Stimulated activated CD8-positive, alpha-beta memory T cell treated with anti-CD3 and anti-CD28 coated beads, Interleukin-4, amount 100 ng/mL, for 4 hours (primary cell): Measurements from ENCODE around the gene PNPLA2.

Source experiments
- DNase-seq, 2 donors: peaks; one replicate each; pipeline ENCODE4 v3.0.0-alpha.2; 2020; ENCODE audit warnings: low read depth in 2 of 2, low spot score in 1 of 2

PNPLA2 gene

DNA sequence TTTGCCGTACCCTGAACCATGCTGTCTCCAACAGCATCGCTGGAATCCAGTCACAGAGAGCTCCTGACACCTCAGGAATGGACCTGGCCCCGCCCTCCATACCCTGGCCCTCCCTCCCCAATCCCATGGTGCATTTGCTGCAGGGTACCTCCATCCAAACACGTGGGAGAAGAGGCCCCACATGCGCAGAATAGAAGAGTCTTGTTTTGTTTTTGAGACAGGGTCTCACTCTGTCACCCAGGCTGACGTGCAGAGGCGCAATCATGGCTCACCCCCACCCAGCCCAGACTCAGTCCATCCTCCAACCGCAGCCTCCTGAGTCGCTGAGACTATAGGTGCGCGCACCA, 2.3 kb upstream of the PNPLA2 start:
- no peak for DNase-seq

- DNase-seq, result peak; percentile 82 to 87
These were observed 616 bp downstream of the PNPLA2 start for GRCh38 chr11:819129-819931.

DNA sequence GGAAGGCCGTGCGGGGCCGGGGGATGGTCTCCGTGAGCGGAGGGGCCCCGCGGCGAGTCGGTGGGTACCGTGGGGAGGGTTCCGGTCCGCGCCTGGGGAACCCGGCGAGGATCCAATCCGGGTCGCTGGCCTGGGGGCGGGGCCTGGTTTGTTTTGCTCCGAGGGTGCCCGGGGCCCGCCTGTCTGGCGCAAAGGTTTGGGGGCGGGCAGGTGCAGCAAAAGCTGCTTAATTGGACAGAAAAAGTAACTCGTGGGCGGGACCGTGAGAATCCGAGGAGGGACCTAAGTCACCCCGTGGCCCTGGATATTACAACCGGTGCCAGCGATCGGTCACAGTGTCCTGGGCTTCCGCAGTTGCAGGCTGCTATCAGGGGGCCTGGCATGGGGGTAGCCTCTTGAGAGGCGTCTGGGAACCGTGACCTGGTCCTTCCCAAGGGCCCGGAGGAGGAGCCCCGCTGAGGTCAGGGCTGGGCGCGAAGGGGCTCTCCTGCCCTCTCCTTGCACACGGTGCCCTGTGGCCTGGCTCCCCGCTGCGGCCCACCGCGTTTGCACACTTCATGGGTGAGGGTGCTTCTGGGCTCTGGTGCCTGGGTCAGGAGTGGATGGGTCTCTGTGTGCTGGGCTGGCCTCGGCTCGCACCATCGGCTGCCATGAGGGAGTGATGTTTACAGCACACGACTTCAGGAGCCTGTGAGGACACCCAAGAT, 1.4 kb downstream of the PNPLA2 start:
- DNase-seq, result peak; percentile 78 to 84

GRCh38 chr11:820655-821511, 2.2 kb downstream of the PNPLA2 start:
- no peak for DNase-seq

DNA sequence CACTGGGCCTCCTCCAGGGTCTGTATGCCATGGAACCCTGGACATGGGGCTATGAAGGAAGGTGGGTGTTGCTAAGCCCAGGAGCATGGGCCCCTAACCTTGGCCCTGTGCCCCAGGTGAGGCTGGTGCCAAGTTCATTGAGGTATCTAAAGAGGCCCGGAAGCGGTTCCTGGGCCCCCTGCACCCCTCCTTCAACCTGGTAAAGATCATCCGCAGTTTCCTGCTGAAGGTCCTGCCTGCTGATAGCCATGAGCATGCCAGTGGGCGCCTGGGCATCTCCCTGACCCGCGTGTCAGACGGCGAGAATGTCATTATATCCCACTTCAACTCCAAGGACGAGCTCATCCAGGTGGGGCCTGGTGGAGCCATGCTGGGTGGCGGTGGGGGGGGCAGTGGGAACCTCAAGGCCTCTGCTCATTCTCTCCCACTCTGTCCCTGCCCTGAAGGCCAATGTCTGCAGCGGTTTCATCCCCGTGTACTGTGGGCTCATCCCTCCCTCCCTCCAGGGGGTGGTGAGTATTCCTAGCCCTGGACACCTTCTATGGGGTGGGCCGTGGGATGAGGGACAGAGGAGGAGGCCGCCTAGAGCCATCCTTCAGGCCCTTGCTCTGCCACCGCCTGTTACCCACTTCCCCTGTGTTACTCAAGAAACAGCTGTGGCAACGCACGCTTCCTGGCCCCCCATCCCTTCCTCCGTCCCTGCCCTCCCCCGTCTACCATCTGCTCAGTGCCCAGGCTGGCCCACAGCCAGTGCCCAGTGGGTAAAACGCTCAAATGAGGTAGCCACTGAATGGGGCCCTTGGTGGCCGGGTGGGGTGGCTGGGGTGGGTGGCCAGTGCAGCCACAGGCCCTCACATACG, 3.0 kb downstream of the PNPLA2 start:
- no peak for DNase-seq

- no peak for DNase-seq
These were observed 5.0 kb downstream of the PNPLA2 start for GRCh38 chr11:823441-824291.

DNA sequence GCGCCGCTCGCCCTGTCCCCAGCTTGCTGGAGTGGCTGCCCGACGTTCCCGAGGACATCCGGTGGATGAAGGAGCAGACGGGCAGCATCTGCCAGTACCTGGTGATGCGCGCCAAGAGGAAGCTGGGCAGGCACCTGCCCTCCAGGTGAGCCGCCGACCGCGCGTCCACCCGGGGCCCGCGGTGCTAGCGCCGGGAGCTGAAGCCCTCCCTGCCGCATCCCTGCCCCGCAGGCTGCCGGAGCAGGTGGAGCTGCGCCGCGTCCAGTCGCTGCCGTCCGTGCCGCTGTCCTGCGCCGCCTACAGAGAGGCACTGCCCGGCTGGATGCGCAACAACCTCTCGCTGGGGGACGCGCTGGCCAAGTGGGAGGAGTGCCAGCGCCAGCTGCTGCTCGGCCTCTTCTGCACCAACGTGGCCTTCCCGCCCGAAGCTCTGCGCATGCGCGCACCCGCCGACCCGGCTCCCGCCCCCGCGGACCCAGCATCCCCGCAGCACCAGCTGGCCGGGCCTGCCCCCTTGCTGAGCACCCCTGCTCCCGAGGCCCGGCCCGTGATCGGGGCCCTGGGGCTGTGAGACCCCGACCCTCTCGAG, 5.7 kb downstream of the PNPLA2 start:
- DNase-seq, result no peak

- no peak for DNase-seq
These were observed 6.2 kb downstream of the PNPLA2 start for GRCh38 chr11:824942-825341.

DNA sequence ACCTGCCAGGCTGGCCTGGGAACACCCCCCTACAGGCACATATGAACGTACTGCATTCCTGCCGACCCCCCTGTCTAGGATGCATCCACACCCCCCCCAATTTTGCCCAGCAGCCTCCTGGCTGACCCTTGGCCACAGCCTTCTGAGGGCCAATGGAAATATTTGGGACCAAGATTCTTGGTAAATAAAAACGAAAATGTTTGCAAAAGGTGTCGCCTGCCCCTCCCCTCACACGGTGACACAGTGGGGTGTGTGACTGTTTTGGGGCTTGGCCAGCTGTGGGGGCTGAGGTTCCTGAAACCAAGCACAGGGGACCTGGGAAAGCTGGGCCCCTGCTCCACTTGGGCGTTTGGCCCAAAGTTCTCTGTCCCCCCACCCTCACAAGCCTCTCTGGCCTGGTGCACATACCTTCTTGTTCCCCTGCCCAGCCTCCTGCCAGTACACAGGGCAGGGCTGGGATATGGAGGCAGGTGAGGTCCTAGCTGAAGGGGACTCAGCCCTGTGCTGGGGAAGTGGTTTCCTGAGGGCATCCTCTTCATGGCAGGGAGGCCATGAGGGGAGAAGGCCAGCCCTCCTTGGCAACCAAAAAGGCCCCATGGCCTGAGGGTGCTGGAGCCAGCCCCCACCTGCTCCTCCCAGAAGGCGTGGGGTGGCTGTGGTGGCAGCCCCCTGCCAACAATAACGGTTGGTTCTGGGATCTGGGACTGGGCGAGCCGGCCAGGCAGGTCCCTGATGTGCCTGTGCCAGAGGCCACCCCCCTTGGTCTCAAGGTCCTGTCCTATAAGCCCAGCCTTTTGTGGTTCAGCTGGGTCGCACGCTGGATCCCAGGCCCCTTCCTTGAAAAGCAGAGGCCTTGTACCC, 6.9 kb downstream of the PNPLA2 start:
- DNase-seq, result no peak

DNA sequence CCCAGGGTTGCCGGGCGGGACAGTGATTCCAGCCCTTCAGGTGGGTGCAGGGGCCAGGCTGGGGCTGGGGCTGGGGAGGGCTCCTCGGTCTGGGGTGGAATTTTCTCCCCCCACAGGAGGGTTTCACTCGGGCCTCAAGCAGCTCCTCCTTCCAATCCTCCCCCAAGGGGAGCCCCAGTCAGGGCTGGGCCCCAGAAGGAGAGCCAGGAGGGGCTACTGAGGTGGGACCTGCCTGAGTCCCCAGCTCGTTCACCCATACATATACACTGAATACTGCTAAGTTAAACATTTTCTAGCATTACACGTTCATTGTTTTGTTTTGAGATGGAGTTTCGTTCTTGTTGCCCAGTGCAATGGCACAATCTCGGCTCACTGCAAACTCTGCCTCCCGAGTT, 7.5 kb downstream of the PNPLA2 start:
- DNase-seq, result no peak

DNA sequence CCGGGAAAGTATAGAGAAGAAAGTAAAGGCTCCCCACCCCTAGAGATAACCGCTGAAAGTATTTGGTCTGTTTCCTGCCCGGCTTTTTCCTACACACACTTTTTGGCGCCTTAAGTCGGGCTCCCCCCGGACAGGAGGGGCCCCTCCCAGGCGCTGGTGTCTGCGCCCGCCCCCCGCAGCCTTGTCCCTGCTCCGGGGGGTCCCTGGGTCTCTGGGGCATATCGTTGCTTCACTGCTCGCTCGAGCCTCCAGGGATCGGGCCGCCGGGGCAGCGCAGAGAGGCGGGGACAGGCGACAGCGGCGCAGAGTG, 8.1 kb downstream of the PNPLA2 start:
- DNase-seq, result no peak

DNA sequence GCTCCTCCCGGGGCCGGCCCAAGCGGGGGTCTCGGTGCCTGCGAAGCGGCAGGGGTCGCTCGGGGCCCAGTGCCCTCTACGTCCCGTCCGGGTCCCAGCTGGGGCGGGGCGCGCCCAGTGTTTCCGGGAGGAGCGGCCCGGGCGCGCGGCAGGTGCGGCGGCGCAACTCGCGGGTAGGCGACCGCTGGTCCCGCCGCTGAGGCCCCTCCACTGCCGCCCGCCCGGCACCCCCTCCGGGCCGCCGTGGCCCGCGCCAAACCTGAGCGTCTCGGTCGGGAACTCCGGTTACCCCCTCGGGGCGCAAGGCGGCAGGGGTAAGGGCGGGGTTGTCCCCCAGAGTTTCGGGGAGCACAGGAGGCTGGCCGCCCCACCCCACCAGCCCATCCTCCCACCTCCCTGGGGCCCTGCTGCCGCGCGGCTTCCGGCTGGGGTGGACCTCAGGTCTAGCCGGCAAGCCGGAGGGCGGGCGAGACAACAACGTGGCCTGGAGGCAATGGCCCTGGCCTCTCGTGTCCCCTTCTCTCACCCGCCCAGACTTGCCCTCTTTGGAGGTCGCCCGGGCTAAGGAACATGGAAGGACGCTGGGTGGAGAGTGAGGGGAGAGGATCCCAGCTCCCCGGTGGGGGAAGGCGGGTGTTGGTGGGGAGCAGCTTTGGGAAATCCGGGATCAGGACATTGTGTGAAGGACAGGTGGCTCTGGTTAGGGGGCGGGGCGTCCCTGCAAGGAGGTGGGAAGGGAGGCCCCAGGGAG, 8.6 kb downstream of the PNPLA2 start:
- DNase-seq, result no peak

GRCh38 chr11:827897-828192, 9.1 kb downstream of the PNPLA2 start, which contains the start of gene CRACR2B:
CRACR2B (plus strand) TSS chr11:827919; CDS start chr11:828608, 689 bp downstream.
- no peak for DNase-seq

DNA sequence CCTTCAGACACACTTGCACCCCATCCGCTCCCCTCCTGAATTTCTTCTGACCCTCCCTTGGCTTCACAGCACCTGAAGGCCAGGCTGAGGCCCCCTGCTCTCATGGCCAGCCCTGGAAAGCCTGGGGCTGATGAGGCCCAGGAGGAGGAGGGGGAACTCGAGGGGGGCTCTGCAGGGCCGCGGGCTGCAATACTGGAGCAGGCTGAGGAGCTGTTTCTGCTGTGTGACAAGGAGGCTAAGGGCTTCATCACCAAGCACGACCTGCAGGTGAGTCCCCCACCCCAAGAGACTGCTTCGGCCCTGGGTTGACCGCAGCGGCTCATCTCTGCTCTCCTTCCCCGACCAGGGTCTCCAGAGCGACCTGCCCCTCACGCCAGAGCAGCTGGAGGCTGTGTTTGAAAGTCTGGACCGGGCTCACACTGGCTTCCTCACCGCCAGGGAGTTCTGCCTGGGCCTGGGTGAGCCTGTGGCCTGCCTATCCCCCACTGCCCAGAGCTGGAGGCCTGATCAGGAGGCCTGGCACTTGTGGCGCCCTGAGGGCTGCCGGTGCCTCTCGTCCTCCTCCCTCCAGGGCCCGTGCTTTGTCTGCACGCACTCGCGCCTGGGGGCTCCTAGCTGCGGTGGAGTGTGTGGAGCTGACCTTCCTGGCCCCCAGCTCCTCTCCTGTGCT, 9.9 kb downstream of the PNPLA2 start:
- DNase-seq, result no peak

DNA sequence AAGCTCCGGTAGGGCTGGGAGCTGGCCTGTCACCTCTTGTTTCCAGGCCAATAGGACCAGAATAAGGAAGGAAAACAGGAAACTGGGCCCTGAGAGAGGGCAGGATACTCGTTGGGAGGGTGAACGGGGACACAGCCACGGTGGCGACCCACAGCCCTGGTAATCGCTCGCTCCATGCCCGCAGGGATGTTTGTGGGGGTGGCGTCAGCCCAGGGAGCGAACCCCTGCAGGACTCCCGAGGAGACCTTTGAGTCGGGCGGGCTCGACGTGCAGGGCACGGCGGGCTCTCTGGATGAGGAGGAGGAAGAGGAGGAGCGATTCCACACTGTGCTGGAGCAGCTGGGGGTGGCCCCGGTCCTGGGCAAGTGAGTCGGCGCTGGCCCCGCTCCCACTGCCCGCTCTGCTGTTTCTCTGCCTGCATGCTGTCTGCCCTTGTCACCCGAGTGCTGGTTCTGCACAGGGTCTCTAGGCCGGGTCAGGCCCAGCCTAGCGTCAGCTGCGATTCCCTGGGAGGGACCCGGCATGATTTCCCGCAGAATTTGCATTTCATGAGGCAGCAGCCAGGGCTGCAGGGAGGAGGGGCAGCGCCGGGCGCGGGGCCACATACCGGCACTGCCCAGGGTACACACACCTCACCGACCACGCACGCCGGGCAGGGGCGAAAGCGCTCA, 10.6 kb downstream of the PNPLA2 start:
- no peak for DNase-seq

- DNase-seq, result no peak
These were observed 11.2 kb downstream of the PNPLA2 start for GRCh38 chr11:829847-830294.
